Measurements from ENCODE around the gene PSMD3.

Gene PSMD3

DNA sequence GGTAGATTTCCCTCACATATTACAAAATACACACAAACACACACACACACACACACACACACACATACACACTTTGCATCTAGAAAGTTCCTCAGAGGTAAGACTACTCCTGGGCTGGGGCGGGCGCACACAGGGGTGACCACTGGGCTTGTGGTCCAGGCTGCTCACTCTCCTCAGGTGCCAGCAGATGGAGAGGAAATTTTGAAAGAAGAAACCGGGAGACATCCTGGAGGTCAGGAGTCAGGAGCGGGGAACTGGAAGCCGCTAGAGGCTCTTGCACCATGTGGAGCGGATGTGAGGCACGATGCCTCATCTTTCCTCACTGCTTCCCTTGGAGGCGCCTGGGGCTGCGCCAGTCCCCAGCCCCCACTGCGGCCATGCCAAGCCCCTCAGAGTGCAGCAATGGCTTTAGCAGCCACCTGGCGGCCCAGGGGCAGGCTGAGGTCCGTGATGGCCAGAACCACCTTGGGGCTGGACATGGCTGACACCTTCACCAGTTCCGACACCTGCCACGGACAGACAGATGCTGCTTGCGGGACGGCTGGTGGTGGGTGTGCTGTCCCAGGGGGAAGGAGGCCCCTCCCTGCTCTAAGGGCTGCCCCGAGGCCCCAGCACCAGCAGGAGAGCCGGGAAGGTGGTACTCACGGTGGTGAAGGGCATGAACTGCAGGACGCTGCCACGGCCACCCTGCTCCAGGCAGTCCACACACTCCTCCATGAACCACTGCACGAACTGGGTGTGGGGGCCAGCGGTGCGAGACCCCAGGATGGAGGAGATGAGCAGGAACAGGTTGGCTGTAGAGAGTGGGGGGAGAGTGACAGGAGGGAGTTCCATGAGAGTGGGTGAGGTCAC lies 38.8 kb downstream of the PSMD3 start:
- H3K4me3 ChIP-seq (ENCODE audit: low read depth, low read length): no peak overlapping the region
- TF ChIP-seq, protein P1, sequence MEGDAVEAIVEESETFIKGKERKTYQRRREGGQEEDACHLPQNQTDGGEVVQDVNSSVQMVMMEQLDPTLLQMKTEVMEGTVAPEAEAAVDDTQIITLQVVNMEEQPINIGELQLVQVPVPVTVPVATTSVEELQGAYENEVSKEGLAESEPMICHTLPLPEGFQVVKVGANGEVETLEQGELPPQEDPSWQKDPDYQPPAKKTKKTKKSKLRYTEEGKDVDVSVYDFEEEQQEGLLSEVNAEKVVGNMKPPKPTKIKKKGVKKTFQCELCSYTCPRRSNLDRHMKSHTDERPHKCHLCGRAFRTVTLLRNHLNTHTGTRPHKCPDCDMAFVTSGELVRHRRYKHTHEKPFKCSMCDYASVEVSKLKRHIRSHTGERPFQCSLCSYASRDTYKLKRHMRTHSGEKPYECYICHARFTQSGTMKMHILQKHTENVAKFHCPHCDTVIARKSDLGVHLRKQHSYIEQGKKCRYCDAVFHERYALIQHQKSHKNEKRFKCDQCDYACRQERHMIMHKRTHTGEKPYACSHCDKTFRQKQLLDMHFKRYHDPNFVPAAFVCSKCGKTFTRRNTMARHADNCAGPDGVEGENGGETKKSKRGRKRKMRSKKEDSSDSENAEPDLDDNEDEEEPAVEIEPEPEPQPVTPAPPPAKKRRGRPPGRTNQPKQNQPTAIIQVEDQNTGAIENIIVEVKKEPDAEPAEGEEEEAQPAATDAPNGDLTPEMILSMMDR (IDR thresholded peaks at IDR 0.05; ENCODE audit: low read depth, low read length): no peak

DNA sequence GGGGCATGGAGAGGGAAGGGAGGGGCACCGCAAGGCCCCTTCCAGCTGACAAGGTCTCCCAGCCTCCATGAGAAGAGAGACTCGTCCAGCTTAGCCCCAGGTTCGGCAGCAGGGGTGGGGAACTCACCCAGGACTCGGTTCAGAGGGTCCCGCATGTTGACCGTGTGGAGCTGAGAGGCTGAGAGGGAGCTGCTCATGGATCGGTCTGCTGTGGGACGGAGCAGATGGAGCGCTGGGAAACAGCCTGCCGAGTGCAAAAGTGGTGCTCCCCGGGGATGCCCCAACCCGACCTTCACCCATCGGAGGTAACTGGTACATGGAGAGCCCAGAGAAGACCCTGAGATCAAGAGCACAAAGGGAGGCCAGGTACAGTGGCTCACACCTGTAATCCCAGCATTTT lies 39.5 kb downstream of the PSMD3 start:
- TF ChIP-seq, protein P1 (IDR thresholded peaks at IDR 0.05; ENCODE audit: low read depth, low read length): no peak
- H3K4me3 ChIP-seq (ENCODE audit: low read depth, low read length): no peak overlapping the region

DNA sequence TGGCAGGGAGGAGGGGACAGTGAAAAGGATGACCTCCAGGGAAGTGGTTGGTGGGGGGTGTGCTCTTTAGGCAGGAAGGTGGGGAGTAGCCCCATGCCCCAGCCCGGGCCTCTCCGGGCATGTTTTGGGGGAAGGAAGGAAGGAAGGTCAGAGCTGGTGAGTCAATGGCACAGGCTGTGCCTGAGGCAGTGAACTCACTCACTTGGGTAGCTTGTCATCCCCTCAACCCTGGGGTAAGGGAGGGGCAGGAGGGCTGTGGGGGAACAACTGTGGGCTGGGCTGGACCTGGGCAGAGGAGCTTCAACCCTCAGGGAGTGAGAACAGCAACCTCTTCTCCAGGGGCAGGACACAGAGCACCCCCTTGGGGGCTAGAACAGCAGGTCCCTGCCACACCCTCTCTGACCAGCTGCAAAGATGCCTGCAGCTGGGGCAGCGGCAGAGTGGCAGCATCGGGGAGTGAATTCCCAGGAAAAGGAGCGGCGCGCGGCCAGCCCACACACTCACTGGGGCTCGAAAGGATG lies 40.9 kb downstream of the PSMD3 start:
- no peak overlapping the region for H3K4me3 ChIP-seq (ENCODE audit: low read depth, low read length)
- TF ChIP-seq, protein P1 (IDR thresholded peaks at IDR 0.05; ENCODE audit: low read depth, low read length): no peak

DNA sequence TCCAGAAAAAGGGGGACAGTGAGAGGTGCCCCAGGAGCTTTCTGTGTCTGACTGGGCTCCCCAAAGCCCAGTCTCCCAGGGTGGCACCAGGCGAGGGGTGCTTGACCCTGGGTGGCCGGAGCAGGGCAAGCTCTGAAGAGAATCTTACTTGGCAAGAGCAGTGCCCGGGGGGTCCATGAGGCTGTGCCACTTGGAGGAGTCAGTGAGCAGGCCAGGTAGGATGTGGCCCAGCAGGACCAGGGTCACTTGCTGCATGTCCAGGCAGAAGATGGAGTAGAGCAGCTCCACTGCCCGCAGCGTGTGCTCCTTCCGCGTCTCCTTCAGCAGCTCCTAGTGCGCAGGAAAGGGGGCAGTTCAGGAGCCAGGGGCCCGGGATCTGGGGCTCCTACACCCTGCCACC lies 41.9 kb downstream of the PSMD3 start:
- TF ChIP-seq, protein P1 (IDR thresholded peaks at IDR 0.05; ENCODE audit: low read depth, low read length): no peak
- no peak overlapping the region for H3K4me3 ChIP-seq (ENCODE audit: low read depth, low read length)

DNA sequence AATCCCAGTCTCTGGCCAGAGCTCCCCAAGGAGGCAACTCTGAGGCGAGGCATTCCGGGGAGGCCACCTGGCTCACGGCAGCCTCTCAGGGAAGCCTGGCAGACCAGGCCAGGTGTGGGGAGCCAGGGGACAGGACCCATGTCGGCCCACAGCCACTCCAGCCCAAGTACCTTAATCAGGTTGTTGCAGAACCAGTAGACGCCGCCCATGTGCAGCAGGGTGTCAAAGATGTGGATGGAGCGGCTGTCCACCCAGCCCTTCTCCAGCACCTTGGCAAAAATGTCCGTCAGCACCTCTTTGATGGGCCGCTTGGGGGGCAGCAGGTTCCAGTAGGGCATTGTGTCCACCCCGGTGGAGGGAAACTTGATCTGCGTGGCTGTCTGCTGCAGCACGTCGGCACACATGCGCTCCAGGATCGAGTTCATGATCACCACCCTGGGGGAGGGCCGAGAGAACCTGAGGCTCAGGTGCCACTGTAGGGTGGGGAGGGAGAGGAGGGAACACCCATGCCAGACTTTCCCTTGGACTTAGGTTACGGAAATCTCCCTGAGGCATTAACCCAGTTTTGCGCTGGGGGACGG lies 42.4 kb downstream of the PSMD3 start:
- TF ChIP-seq, protein P1 (IDR thresholded peaks at IDR 0.05; ENCODE audit: low read depth, low read length): no peak
- H3K4me3 ChIP-seq (ENCODE audit: low read depth, low read length): no peak overlapping the region

DNA sequence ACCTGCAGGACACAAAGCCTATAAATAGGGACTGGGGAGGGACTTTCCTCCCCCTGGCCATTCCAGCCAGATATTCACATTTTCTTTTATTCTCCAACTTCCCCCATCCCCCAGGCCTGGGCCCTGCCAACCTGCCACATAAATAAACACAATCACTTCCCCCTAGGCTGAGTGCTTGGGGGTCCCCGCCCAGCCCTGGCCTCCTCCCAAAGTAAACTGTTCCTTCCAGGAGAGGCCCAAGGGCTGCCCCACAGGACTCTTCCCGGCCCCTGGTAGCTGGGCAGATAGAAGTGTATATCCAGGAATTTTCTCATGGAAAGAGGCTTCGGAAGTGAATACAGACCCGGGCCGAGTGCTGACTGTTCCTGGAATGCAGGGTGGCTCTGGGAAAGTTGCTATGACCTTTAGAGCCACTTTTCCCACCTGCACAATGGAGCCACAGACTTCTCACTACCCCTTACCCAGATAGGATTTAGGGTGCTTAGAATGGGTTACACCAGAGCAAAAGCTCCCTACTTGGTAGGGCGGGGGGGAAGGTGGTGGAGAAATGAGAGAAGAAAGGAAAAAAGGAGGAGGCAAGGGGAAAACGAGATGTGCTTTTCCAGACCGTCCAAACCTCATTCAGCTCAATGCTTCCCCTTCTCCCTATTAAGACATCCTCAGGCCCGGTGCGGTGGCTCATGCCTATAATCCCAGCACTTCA lies 43.1 kb downstream of the PSMD3 start:
- TF ChIP-seq, protein P1 (IDR thresholded peaks at IDR 0.05; ENCODE audit: low read depth, low read length): no peak
- no peak overlapping the region for H3K4me3 ChIP-seq (ENCODE audit: low read depth, low read length)
